ENCODE results near the gene PLOD1.

The PLOD1 gene

GRCh38 chr1:12014141-12014991, 79.8 kb downstream of the PLOD1 start:
- H3K9me3 ChIP-seq (ENCODE audit: severe bottlenecking) = no peaks in the 10 kb centered on the region
- no peak overlapping the region for H3K4me3 ChIP-seq (ENCODE audit: low read depth, low read length)

GRCh38 chr1:12015001-12015491, 80.5 kb downstream of the PLOD1 start:
- Histone ChIP-seq H3K27me3 (ENCODE audit: insufficient read depth, low read depth, severe bottlenecking) (no peaks in the 10 kb centered on the region), H3K9me3 (ENCODE audit: severe bottlenecking) (no peaks in the 10 kb centered on the region), H3K36me3 (peaks cover 28% of the 10 kb centered on the region), H3K4me3 (ENCODE audit: low read depth, low read length) (no peak overlapping the region), H3K27ac (peak overlapping the region; percentile 92)
- peak; percentile 25 for DNase-seq
- TF ChIP-seq, protein P1, sequence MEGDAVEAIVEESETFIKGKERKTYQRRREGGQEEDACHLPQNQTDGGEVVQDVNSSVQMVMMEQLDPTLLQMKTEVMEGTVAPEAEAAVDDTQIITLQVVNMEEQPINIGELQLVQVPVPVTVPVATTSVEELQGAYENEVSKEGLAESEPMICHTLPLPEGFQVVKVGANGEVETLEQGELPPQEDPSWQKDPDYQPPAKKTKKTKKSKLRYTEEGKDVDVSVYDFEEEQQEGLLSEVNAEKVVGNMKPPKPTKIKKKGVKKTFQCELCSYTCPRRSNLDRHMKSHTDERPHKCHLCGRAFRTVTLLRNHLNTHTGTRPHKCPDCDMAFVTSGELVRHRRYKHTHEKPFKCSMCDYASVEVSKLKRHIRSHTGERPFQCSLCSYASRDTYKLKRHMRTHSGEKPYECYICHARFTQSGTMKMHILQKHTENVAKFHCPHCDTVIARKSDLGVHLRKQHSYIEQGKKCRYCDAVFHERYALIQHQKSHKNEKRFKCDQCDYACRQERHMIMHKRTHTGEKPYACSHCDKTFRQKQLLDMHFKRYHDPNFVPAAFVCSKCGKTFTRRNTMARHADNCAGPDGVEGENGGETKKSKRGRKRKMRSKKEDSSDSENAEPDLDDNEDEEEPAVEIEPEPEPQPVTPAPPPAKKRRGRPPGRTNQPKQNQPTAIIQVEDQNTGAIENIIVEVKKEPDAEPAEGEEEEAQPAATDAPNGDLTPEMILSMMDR (IDR thresholded peaks at IDR 0.05; ENCODE audit: low read depth, low read length) = no peak

More at GRCh38 chr1:12014141-12014991, 79.8 kb downstream of the PLOD1 start:
- Histone ChIP-seq H3K27ac (peak overlapping the region; percentile 92), H3K36me3 (peaks cover 35% of the 10 kb centered on the region), H3K27me3 (ENCODE audit: insufficient read depth, low read depth, severe bottlenecking) (no peaks in the 10 kb centered on the region)
- TF ChIP-seq, protein P1 (IDR thresholded peaks at IDR 0.05; ENCODE audit: low read depth, low read length) = peak; percentile 23; the same call in 1 of the 2 replicates
- peak; percentile 73 for DNase-seq

DNA sequence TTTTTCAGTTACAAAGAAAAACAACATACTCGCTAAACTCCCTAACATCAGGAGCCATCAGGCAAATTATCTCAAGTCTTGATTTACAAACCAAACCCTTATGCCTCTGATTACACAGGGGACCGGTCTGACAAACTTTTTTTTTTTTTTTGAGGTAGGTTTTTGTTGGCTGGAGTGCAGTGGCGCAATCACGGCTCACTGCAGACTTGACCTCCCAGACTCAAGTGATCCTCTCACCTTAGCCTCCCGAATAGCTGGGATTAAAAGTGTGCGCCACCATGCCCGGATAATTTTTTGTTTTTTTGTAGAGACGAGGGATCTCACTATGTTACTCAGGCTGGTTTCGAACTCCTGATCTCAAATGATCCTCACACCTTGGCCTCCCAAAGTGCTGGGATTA, 81.0 kb downstream of the PLOD1 start:
- Histone ChIP-seq H3K27me3 (ENCODE audit: insufficient read depth, low read depth, severe bottlenecking) (no peaks in the 10 kb centered on the region), H3K9me3 (ENCODE audit: severe bottlenecking) (no peaks in the 10 kb centered on the region), H3K27ac (peak overlapping the region; percentile 92), H3K4me3 (ENCODE audit: low read depth, low read length) (no peak overlapping the region), H3K36me3 (peaks cover 24% of the 10 kb centered on the region)
- DNase-seq = no peak
- TF ChIP-seq, protein P1 (IDR thresholded peaks at IDR 0.05; ENCODE audit: low read depth, low read length) = no peak

GRCh38 chr1:12016182-12016581, 81.7 kb downstream of the PLOD1 start:
- Histone ChIP-seq H3K9me3 (ENCODE audit: severe bottlenecking) (no peaks in the 10 kb centered on the region), H3K27ac (no peak overlapping the region; the same call in 1 of the 2 replicates), H3K27me3 (ENCODE audit: insufficient read depth, low read depth, severe bottlenecking) (no peaks in the 10 kb centered on the region), H3K4me3 (ENCODE audit: low read depth, low read length) (no peak overlapping the region), H3K36me3 (peaks cover 17% of the 10 kb centered on the region)
- DNase-seq = no peak
- TF ChIP-seq, protein P1 (IDR thresholded peaks at IDR 0.05; ENCODE audit: low read depth, low read length) = no peak

DNA sequence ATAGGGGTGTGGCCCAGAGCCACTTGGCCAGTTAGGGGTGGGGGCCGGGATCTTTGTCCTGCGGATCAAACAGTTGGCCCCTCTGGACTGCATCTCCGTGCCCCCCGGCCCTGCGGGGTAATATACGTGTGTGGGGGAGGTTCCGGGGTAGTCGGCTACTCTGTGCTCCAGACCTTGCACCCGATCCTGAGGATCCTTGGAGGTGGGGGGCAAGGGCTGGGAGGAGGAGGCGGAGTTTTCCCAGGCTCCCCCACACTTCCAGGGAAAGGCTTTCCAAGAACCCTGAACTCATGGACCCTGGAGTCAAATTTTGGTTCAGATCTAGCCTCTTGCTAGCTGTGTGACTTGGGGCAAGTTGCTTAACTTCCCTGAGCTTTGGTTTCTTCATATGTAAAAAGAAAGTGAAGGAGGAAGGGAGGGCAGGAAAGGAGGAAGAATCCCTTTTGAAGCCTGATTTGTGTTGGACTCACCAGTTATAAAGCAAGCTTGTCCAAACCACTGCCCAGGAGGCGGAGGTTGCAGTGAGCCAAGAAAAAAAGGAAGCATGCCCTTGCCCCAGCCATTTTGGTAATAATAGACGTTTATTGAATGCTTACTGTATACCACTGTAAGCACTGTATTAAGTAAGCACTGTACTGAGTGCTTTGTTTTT, 85.5 kb downstream of the PLOD1 start:
- Histone ChIP-seq H3K9me3 (ENCODE audit: severe bottlenecking) (no peaks in the 10 kb centered on the region), H3K4me3 (ENCODE audit: low read depth, low read length) (peak overlapping the region; percentile 59), H3K27ac (peak overlapping the region; percentile 78), H3K36me3 (peaks cover 23% of the 10 kb centered on the region), H3K27me3 (ENCODE audit: insufficient read depth, low read depth, severe bottlenecking) (no peaks in the 10 kb centered on the region)
- TF ChIP-seq, protein P1 (IDR thresholded peaks at IDR 0.05; ENCODE audit: low read depth, low read length) = no peak
- DNase-seq = no peak
